GM12874 (cell line): ENCODE results near the gene TUB.
A peak's percentile ranks its signal among the peaks of the same experiment; 100 is the strongest.

ENCODE experiments used
- TF ChIP-seq, protein P1 (sequence below): IDR thresholded peaks from 2 replicates; pipeline ENCODE4 v1.5.1; 2011; ENCODE audit warnings: low read depth, mild to moderate bottlenecking, control low read depth, low read length, moderate library complexity; ENCODE audit not compliant: insufficient read depth

The TUB gene, protein sequence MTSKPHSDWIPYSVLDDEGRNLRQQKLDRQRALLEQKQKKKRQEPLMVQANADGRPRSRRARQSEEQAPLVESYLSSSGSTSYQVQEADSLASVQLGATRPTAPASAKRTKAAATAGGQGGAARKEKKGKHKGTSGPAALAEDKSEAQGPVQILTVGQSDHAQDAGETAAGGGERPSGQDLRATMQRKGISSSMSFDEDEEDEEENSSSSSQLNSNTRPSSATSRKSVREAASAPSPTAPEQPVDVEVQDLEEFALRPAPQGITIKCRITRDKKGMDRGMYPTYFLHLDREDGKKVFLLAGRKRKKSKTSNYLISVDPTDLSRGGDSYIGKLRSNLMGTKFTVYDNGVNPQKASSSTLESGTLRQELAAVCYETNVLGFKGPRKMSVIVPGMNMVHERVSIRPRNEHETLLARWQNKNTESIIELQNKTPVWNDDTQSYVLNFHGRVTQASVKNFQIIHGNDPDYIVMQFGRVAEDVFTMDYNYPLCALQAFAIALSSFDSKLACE

DNA sequence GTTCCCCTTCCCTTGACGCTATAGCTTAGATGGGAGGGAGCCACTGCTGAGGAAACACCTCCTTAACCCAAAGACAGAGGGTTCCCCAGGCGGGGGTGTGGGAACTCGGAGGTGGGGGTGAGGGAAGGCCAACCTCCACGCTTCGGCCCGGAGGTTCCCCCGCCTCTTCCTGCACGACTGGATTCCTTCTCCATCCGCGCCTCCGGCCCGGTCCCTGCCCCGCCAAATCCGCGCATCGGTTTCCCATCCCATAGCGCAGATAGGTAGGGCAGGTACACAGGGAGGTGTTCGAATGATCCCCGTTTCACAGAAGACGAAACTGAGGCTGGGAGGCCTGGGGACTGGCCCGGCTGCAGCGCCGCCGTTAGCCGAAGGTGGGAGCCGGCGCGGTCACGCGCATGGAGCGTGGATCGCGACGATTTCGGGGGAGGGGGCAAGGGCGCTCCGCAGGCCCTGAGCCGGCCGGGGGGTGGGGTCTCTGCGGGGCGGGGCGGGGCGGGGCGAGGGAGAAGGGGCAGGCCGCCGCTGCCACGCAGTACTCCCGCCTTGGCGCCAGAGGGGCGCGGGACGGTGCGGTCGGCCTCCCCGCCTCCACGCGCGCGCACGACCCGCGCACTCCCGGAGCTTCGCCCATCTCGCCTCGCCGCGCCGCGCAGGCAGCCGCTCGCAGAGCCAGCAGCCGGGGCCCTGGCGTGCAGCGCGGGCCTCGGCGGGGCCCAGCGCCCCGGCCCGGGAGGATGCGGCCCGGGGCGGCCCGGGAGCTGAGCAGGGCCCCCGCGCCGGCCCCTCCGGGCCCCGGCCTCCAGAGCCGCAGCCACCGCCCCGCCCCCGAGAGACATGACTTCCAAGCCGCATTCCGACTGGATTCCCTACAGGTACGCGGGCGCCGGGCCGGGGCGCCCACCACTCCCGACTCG is at the start of gene TUB:
Gene TUB (plus strand): TSS at position 538 of the 917 bp plus-strand sequence. CDS start 300 bp downstream, at position 838.
- TF ChIP-seq, protein P1, sequence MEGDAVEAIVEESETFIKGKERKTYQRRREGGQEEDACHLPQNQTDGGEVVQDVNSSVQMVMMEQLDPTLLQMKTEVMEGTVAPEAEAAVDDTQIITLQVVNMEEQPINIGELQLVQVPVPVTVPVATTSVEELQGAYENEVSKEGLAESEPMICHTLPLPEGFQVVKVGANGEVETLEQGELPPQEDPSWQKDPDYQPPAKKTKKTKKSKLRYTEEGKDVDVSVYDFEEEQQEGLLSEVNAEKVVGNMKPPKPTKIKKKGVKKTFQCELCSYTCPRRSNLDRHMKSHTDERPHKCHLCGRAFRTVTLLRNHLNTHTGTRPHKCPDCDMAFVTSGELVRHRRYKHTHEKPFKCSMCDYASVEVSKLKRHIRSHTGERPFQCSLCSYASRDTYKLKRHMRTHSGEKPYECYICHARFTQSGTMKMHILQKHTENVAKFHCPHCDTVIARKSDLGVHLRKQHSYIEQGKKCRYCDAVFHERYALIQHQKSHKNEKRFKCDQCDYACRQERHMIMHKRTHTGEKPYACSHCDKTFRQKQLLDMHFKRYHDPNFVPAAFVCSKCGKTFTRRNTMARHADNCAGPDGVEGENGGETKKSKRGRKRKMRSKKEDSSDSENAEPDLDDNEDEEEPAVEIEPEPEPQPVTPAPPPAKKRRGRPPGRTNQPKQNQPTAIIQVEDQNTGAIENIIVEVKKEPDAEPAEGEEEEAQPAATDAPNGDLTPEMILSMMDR: no peak

DNA sequence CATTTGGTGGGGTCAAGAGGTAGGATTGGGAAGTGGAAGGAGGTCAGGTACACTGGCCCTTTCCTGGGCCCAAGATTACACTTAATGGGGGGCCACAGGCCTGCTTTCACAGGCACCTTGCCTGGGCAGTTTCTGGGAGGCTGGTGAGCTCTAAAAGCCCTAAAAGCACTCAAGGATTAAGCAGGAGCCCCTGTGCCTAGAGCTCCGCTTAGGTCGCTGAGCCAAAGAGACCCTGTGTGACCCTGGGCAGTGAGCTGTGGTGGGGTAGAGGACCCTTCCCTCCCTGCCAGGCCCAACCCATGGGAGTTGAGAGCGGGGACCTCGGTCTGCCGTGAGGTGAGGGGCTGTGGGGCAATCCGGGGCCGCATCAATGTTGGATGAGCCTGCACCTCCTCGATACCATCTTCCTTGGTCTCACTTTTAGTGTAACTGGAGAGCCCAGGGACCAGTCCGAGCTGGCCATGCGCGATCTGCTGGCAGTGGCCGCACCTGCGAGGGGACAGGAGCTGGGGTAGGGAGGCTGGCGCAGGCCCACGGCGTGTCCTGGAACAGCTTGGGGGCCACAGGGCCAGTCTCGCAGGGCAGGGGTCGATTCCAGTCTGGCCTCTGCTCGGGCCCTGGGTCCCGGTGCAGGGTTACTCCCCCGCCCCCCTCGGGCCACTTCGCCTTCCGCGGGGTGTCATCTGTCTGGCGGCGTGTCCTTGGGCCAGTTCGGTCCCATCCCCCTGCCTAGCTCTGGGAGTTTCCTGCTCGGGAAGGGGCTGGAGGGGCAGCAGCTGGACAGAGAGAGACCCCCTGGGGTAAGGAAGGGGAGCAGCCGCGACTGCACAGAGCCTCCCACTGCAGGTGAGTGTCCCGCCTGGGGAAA is 49.5 kb upstream of the TUB start:
- TF ChIP-seq, protein P1: no peak

DNA sequence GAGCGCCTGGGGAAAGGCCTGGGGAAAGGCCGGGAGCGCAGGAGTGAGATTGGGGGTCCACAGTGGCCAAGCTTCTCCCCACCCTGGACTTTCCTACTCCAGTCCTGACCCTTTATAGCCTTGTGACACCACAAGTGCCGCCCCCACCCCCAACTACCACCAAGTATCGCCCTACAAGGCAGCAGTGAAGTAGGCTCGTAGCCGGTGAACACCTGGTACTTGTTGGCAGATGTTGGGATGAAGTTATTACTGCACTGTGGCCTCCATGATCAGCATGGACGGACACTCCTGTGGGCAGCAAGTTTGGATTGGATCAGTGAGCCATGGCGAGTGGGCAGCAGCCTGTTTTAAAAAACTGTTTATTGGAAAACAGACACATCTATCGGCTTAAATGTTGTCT is 48.9 kb upstream of the TUB start:
- TF ChIP-seq, protein P1: no peak

DNA sequence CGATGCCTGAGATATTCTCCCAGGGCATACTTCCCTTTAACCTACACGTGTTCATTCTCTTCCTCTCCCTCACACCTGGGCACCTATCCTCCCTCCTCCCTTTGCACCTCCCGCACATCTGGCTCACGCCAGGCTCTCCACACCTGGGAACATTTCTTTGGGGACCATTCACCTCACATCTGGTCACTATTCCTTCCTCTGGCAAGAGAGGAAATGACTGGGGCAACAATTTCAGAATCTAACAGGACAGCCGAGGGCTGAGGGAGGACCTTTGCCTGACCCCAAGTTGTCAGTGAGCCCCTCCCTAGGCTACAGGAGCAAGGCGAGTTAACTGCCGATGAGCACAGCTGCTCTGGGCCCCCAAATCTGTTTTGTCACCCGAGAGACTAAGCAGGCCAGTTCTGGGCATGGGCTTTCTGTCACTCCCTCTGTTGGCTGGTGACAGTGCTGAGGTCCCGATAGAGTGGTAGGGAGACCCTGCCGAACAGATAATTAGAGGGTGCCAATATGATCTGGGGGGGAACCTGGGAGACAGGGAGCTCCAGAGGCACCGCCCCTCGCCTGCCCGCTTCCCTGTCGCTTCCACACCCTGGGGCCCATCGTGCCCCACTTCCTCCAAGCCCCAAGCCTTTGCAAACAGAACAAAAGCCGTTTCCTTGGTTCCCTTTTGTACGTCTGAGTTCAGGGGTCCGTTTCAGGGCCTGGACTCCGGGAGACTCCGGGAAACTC is 48.3 kb upstream of the TUB start:
- TF ChIP-seq, protein P1: no peak

DNA sequence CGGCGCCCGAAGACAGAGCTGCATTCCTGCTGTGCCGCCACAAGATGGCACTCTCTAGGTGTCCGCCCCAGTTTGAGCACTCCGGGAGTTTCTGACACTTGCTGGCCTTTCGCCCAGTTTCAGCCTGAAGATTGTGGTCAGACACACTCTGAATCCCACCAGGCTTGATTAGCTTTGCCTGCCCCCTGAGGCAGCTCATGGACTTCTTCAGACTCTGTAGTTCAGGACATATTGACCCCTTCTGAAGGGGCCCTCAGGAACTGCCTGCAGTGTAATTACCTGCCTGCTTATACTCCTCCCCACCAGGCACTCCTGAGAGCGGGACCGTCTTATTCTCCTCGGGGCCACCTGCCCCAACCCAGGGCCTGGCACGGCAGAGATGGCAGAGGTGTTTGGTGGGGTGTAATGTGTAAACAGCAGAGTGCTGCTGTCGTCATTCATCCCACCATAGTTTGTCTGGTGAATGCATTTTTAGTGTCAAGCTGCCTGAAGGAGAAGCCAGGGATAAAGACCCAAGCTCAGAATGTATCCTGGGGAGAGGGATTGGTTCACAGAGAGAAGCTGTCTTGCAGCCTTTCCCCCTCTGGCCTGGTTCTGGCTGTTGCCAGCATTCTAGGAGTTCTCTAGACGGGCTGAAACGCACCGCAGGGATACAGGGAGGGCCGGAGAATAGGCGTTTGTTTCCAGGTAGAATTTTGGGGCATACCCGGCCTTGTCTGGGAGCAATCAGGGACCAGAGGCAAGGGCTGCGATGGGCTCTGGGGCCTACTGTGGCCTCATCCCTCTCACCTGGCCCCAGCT is 47.5 kb upstream of the TUB start:
- TF ChIP-seq, protein P1: peak; percentile 89

DNA sequence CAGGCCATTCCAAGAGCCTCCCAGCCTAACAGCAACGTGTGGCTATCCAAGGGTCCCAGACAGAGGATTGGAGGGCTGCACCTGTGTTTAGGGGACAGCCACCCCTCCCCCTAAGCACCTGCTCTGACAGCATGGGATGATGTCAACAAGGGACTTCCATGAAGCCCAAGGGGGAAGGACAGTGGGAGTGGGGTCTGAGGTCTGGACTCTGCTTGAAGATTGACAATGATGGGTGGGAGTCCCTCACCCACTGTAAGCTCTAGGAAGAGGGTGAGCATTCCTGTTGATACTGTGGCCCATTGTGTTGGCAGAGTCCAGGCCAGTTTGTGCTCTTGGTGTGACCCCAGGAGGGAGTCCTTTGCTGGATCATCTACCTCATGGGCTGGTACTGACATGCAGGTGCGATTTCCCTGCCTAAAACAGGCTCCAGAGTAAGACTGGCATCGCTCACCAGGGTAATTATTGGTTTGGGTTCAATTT is 46.9 kb upstream of the TUB start:
- TF ChIP-seq, protein P1: no peak
